ENCODE results near the gene VKORC1. TPM values are rescaled to one million over a fixed set of nuclear protein-coding genes. Genes with fewer than 3 reads are reported as not detected.

Gene VKORC1
- total and polyA plus RNA-seq, 4 experiments from 2014 or later = 48.9 to 114 (median 72.5) TPM

GRCh38 chr16:31118223-31119155 lies 23.9 kb upstream of the VKORC1 start:
- CTCF ChIA-PET (ENCODE audit: partially characterized antibody) = interaction anchor here (0.6 to 8.2 kb wide), 4 partner anchors 21 to 45 kb away, joined by 3 to 56 read pairs (median 5); partner anchors contain the start of genes ZNF646 and ZNF668
- Mint-ChIP-seq H3K27ac (peak overlapping the region; percentile 80 to 98 (median 95)), H3K27me3 (no peaks in the 10 kb centered on the region), H3K4me1 (peaks cover 9 to 19% (median 13%) of the 10 kb centered on the region in 4 donors), H3K9me3 (peaks cover 0 to 2% (median 0%) of the 10 kb centered on the region in 8 donors), H3K36me3 (peaks cover 17 to 36% of the 10 kb centered on the region in 2 donors), H3K4me3 (peak overlapping the region; percentile 83 to 93 (median 89))
- intact Hi-C loops (cut with micrococcal nuclease) = no loop called here
- H3K9me3 ChIP-seq (ENCODE audit: control insufficient read depth in 1 of 2, low read length in 2 of 2) = no peaks in the 10 kb centered on the region
- POLR2A ChIA-PET (ENCODE audit: partially characterized antibody) = interaction anchor here (0.9 to 7.9 kb wide), 28 partner anchors 10 to 755 kb away, joined by 3 to 121 read pairs (median 6); partner anchors contain the start of genes ARMC5, BCKDK, FBXL19 and FUS
- no peaks in the 10 kb centered on the region for H3K27me3 ChIP-seq (ENCODE audit: insufficient read depth, low read length)
- DNase-seq = no peak
- H3K27ac ChIP-seq (ENCODE audit: low read depth, low read length) = peak overlapping the region; percentile 89
- H3K36me3 ChIP-seq (ENCODE audit: insufficient read depth, low read length) = peaks cover 35% of the 10 kb centered on the region
- H3K4me3 ChIP-seq (ENCODE audit: low read length in 2 of 2) = peak overlapping the region; percentile 63 to 76
- peaks cover 11% of the 10 kb centered on the region for H3K4me1 ChIP-seq (ENCODE audit: insufficient read depth, low read length)

GRCh38 chr16:31117384-31118222 lies 23.0 kb upstream of the VKORC1 start, which contains the start of gene KAT8:
Gene KAT8, plus strand, starts transcription at chr16:31117664. Its CDS starts 18 bp downstream, at chr16:31117682.
- H3K27me3 ChIP-seq (ENCODE audit: insufficient read depth, low read length) = no peaks in the 10 kb centered on the region
- H3K27ac Mint-ChIP-seq = peak within 1 kb of the TSS; percentile 80 to 98 (median 95)
- H3K27me3 Mint-ChIP-seq = no peaks in the 10 kb centered on the region
- H3K4me1 ChIP-seq (ENCODE audit: insufficient read depth, low read length) = peaks cover 11% of the 10 kb centered on the region
- H3K4me3 ChIP-seq (ENCODE audit: low read length in 2 of 2) = peak within 1 kb of the TSS; percentile 63 to 76
- intact Hi-C loops (cut with micrococcal nuclease) = loop anchor here (1.0 kb wide), 8 partner anchors 23 to 342 kb away; partner anchors contain the start of genes ARMC5, VKORC1, ZNF646 and ZNF668
- H3K36me3 Mint-ChIP-seq = peaks cover 17 to 38% of the 10 kb centered on the region in 2 donors
- POLR2A ChIA-PET (ENCODE audit: partially characterized antibody) = interaction anchor here (1.0 to 7.9 kb wide), 28 partner anchors 9 to 760 kb away, joined by 3 to 121 read pairs (median 6); partner anchors contain the start of genes ARMC5, BCKDK, FBXL19 and FUS
- H3K9me3 Mint-ChIP-seq = peaks cover 0 to 2% (median 0%) of the 10 kb centered on the region in 8 donors
- peaks cover 9 to 19% (median 13%) of the 10 kb centered on the region in 4 donors for H3K4me1 Mint-ChIP-seq
- CTCF ChIA-PET (ENCODE audit: partially characterized antibody) = interaction anchor here (1.0 to 8.2 kb wide), 6 partner anchors 22 to 133 kb away, joined by 3 to 56 read pairs (median 5); partner anchors contain the start of genes HSD3B7, PYCARD, ZNF646 and ZNF668
- peaks cover 35% of the 10 kb centered on the region for H3K36me3 ChIP-seq (ENCODE audit: insufficient read depth, low read length)
- peak within 1 kb of the TSS; percentile 83 to 93 (median 89) for H3K4me3 Mint-ChIP-seq
- peak; percentile 98 to 99 (median 98) for DNase-seq
- peak within 1 kb of the TSS; percentile 89 for H3K27ac ChIP-seq (ENCODE audit: low read depth, low read length)
- no peaks in the 10 kb centered on the region for H3K9me3 ChIP-seq (ENCODE audit: control insufficient read depth in 1 of 2, low read length in 2 of 2)

GRCh38 chr16:31114468-31114867 lies 19.9 kb upstream of the VKORC1 start:
- H3K27ac ChIP-seq (ENCODE audit: low read depth, low read length) = no peak overlapping the region
- ChIA-PET POLR2A (ENCODE audit: partially characterized antibody) (interaction anchor here (1.6 kb wide), 1 partner anchor 66 kb away, joined by 8 read pairs; the partner anchor contains the start of gene FUS), CTCF (ENCODE audit: partially characterized antibody) (interaction anchor here (0.8 to 1.5 kb wide), 2 partner anchors 15 to 28 kb away, joined by 3 to 4 read pairs; no protein-coding TSS in a partner anchor)
- H3K36me3 ChIP-seq (ENCODE audit: insufficient read depth, low read length) = peaks cover 16% of the 10 kb centered on the region
- DNase-seq = no peak
- Mint-ChIP-seq H3K9me3 (peaks cover 0 to 2% (median 0%) of the 10 kb centered on the region in 8 donors), H3K36me3 (peaks cover 3 to 32% of the 10 kb centered on the region in 2 donors), H3K4me3 (peak overlapping the region in 1 of 8 donors; percentile 17), H3K27ac (no peak overlapping the region), H3K27me3 (no peaks in the 10 kb centered on the region), H3K4me1 (peaks cover 9 to 25% (median 15%) of the 10 kb centered on the region in 4 donors)
- intact Hi-C loops (cut with micrococcal nuclease) = no loop called here
- no peak overlapping the region for H3K4me3 ChIP-seq (ENCODE audit: low read length in 2 of 2)
- H3K9me3 ChIP-seq (ENCODE audit: control insufficient read depth in 1 of 2, low read length in 2 of 2) = no peaks in the 10 kb centered on the region
- no peaks in the 10 kb centered on the region for H3K27me3 ChIP-seq (ENCODE audit: insufficient read depth, low read length)
- peaks cover 11% of the 10 kb centered on the region for H3K4me1 ChIP-seq (ENCODE audit: insufficient read depth, low read length)

- H3K9me3 ChIP-seq (ENCODE audit: control insufficient read depth in 1 of 2, low read length in 2 of 2) = no peaks in the 10 kb centered on the region
- peaks cover 6% of the 10 kb centered on the region for H3K36me3 ChIP-seq (ENCODE audit: insufficient read depth, low read length)
- peaks cover 13% of the 10 kb centered on the region for H3K4me1 ChIP-seq (ENCODE audit: insufficient read depth, low read length)
- no peak for DNase-seq
- no peaks in the 10 kb centered on the region for H3K27me3 ChIP-seq (ENCODE audit: insufficient read depth, low read length)
- H3K27ac Mint-ChIP-seq = peak overlapping the region in 3 of 7 donors; percentile 14 to 80 (median 22)
- peaks cover 0 to 2% (median 0%) of the 10 kb centered on the region in 8 donors for H3K9me3 Mint-ChIP-seq
- H3K4me3 ChIP-seq (ENCODE audit: low read length in 2 of 2) = no peak overlapping the region
- POLR2A ChIA-PET (ENCODE audit: partially characterized antibody) = interaction anchor here (1.6 kb wide), 1 partner anchor 67 kb away, joined by 8 read pairs; the partner anchor contains the start of gene FUS
- CTCF ChIA-PET (ENCODE audit: partially characterized antibody) = interaction anchor here (0.6 to 1.5 kb wide), 2 partner anchors 29 to 45 kb away, joined by 3 to 4 read pairs; no protein-coding TSS in a partner anchor
- H3K36me3 Mint-ChIP-seq = peaks cover 3 to 28% of the 10 kb centered on the region in 2 donors
- H3K4me1 Mint-ChIP-seq = peaks cover 6 to 22% (median 12%) of the 10 kb centered on the region in 4 donors
- H3K4me3 Mint-ChIP-seq = no peak overlapping the region
- H3K27me3 Mint-ChIP-seq = no peaks in the 10 kb centered on the region
- no peak overlapping the region for H3K27ac ChIP-seq (ENCODE audit: low read depth, low read length)
- intact Hi-C loops (cut with micrococcal nuclease) = no loop called here
Measured at GRCh38 chr16:31113121-31114120, 18.8 kb upstream of the VKORC1 start.

- peaks cover 4 to 20% (median 10%) of the 10 kb centered on the region in 4 donors for H3K4me1 Mint-ChIP-seq
Measured at GRCh38 chr16:31112711-31113110, 18.1 kb upstream of the VKORC1 start.

More at GRCh38 chr16:31112711-31113110, 18.1 kb upstream of the VKORC1 start:
- CTCF ChIA-PET (ENCODE audit: partially characterized antibody) = no interaction called here
- Mint-ChIP-seq H3K9me3 (peaks cover 0 to 2% (median 0%) of the 10 kb centered on the region in 8 donors), H3K36me3 (peaks cover 3 to 23% of the 10 kb centered on the region in 2 donors), H3K4me3 (peak overlapping the region in 1 of 8 donors; percentile 6), H3K27ac (no peak overlapping the region), H3K27me3 (no peaks in the 10 kb centered on the region)
- Histone ChIP-seq H3K4me1 (ENCODE audit: insufficient read depth, low read length) (peaks cover 12% of the 10 kb centered on the region), H3K27ac (ENCODE audit: low read depth, low read length) (no peak overlapping the region), H3K36me3 (ENCODE audit: insufficient read depth, low read length) (peaks cover 6% of the 10 kb centered on the region), H3K4me3 (ENCODE audit: low read length in 2 of 2) (no peak overlapping the region), H3K9me3 (ENCODE audit: control insufficient read depth in 1 of 2, low read length in 2 of 2) (no peaks in the 10 kb centered on the region), H3K27me3 (ENCODE audit: insufficient read depth, low read length) (no peaks in the 10 kb centered on the region)
- POLR2A ChIA-PET (ENCODE audit: partially characterized antibody) = interaction anchor here (1.6 kb wide), 1 partner anchor 67 kb away, joined by 8 read pairs; the partner anchor contains the start of gene FUS
- DNase-seq = no peak
- intact Hi-C loops (cut with micrococcal nuclease) = no loop called here
